ENCODE results near the gene DNER. TPM values are rescaled to one million over a fixed set of nuclear protein-coding genes. Genes with fewer than 3 reads are reported as not detected.

The DNER gene
- total and polyA plus RNA-seq, 2 of the 4 experiments (the other 2 are of a cell fraction) = under 0.01 to 0.14 TPM

DNA sequence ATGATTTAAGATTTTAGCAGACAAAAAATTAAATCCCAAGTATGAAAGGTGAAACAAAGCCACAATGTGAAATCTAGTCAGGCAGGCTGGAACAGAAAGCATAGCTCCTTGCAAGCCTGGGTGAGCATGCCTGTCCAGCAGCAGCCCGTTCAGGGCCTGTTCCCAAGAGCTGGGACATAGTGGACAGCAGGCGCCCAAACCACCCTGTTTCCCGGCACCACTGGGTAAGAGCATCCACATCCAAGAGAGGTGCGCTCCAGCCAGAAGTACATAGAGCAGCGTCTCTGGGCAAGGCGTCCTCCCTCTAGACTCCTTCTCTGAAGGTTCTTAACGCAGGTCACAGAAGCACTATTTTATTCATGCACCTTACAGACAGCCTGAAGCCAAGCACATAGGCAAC is 80.8 kb downstream of the DNER start:
- Histone ChIP-seq H2AFZ (replicated peaks; ENCODE audit: low read length, poor library complexity) (no peak overlapping the region), H3K14ac (replicated peaks; ENCODE audit: low read depth, low read length) (no peak overlapping the region), H2AK5ac (ENCODE audit: low read depth, low read length) (no peak overlapping the region), H3K4me3 (ENCODE audit: insufficient read depth, low read depth, low read length) (no peak overlapping the region), H3K27me3 (ENCODE audit: control insufficient read depth, insufficient read depth, low read length) (no peaks in the 10 kb centered on the region), H4K20me1 (ENCODE audit: insufficient read depth, low read length) (no peaks in the 10 kb centered on the region), H3K9ac (ENCODE audit: low read depth, low read length) (no peak overlapping the region), H3K9me3 (ENCODE audit: control insufficient read depth, insufficient read depth, low read length) (peaks cover 2% of the 10 kb centered on the region), H3K79me1 (ENCODE audit: low read depth in 1 of 2, low read length in 2 of 2) (no peaks in the 10 kb centered on the region), H3K36me3 (ENCODE audit: control insufficient read depth, insufficient read depth, low read length) (no peaks in the 10 kb centered on the region), H4K8ac (ENCODE audit: low read depth in 2 of 2, low read length in 2 of 2) (no peak overlapping the region), H4K5ac (ENCODE audit: low read depth, low read length) (no peak overlapping the region), H3K27ac (ENCODE audit: insufficient read depth, low read length) (no peak overlapping the region), H2BK120ac (ENCODE audit: low read depth, low read length) (no peak overlapping the region), H3K4ac (ENCODE audit: low read depth, low read length) (no peak overlapping the region), H2BK5ac (ENCODE audit: low read depth, low read length, poor library complexity, severe bottlenecking) (no peak overlapping the region), H4K91ac (ENCODE audit: insufficient read depth, low read depth, low read length) (no peak overlapping the region), H2AK9ac (replicated peaks; ENCODE audit: low read depth, low read length, poor library complexity) (no peak overlapping the region), H3K4me1 (ENCODE audit: control insufficient read depth, insufficient read depth, low read length) (no peaks in the 10 kb centered on the region), H2BK15ac (ENCODE audit: low read depth, low read length) (no peak overlapping the region), H3K23ac (ENCODE audit: low read depth, low read length) (no peak overlapping the region), H3K4me2 (ENCODE audit: low read depth, low read length) (no peak overlapping the region), H3K56ac (ENCODE audit: extremely low read depth, insufficient read depth, low read length) (no peak overlapping the region), H3K18ac (ENCODE audit: low read depth, low read length) (no peak overlapping the region), H2BK20ac (ENCODE audit: low read depth, low read length) (no peak overlapping the region), H3K9me1 (ENCODE audit: insufficient read depth, low read length) (no peaks in the 10 kb centered on the region)
- WGBS, 2 experiments (ENCODE audit: extremely low coverage in 2 of 2, insufficient read length in 1 of 2) = 58% methylated on average over 4 of the region's 7 CpGs; no CpG with 5 or more reads in 1 of the 2 experiments
- intact Hi-C loops (cut with micrococcal nuclease) (no loop called here), in situ Hi-C loops (cut with MboI; ENCODE audit: low sequenced_read_pairs) (no loop called here), dilution Hi-C loops (cut with HindIII; ENCODE audit: low sequenced_read_pairs, unreplicated experiment) (no loop called here)
- DNase-seq (no peak), ATAC-seq (ENCODE audit: low read depth) (no peak)
- BruUV-seq (replicated peaks) = no TSS peak
- TF ChIP-seq BHLHE40 (IDR thresholded peaks at IDR 0.05; ENCODE audit: low read depth, low read length) (no peak), NFE2L2 (IDR thresholded peaks at IDR 0.05; ENCODE audit: low read depth, low read length) (no peak)
- TF ChIP-seq, protein P1, sequence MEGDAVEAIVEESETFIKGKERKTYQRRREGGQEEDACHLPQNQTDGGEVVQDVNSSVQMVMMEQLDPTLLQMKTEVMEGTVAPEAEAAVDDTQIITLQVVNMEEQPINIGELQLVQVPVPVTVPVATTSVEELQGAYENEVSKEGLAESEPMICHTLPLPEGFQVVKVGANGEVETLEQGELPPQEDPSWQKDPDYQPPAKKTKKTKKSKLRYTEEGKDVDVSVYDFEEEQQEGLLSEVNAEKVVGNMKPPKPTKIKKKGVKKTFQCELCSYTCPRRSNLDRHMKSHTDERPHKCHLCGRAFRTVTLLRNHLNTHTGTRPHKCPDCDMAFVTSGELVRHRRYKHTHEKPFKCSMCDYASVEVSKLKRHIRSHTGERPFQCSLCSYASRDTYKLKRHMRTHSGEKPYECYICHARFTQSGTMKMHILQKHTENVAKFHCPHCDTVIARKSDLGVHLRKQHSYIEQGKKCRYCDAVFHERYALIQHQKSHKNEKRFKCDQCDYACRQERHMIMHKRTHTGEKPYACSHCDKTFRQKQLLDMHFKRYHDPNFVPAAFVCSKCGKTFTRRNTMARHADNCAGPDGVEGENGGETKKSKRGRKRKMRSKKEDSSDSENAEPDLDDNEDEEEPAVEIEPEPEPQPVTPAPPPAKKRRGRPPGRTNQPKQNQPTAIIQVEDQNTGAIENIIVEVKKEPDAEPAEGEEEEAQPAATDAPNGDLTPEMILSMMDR (conservative IDR thresholded peaks at IDR 0.05; ENCODE audit: low read depth, low read length) = no peak
- ChIA-PET POLR2A (ENCODE audit: unreplicated experiment) (no interaction called here), CTCF (no interaction called here)

Data from IMR-90 (cell line).